ENCODE measurements around the gene RAPGEF2. TPM values are rescaled to one million over a fixed set of nuclear protein-coding genes. Genes with fewer than 3 reads are reported as not detected.

RAPGEF2 gene
- total RNA-seq, 1 donor from 2014 or later = 34.8 TPM

- intact Hi-C loops (cut with micrococcal nuclease) = no loop called here
These were observed 82.7 kb downstream of the RAPGEF2 start for GRCh38 chr4:159185591-159186023.

DNA sequence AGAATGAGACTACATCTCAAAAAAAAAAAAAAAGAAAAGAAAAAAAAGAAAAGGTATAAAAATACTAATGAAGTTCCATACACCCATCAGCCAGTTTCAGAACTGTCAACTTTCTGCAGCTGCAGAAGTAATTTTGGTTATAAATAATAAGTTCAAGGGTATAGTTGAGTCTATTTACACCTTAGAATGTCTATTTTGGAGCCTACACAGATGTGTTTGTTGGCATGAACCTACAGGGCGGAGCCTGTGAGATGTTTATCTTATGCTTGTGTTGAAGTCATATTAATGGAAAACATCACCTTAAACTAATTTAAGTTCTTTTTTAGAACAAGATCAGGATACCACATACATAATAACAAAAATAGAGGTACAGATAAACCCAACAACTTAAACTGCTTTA lies 85.8 kb downstream of the RAPGEF2 start:
- intact Hi-C loops (cut with micrococcal nuclease) = no loop called here

- intact Hi-C loops (cut with micrococcal nuclease) = no loop called here
These were observed 87.8 kb downstream of the RAPGEF2 start for GRCh38 chr4:159190651-159191050.

GRCh38 chr4:159191989-159192388 lies 89.1 kb downstream of the RAPGEF2 start:
- intact Hi-C loops (cut with micrococcal nuclease) = loop anchor here (1.0 kb wide), 1 partner anchor 335 kb away; no protein-coding TSS in a partner anchor

DNA sequence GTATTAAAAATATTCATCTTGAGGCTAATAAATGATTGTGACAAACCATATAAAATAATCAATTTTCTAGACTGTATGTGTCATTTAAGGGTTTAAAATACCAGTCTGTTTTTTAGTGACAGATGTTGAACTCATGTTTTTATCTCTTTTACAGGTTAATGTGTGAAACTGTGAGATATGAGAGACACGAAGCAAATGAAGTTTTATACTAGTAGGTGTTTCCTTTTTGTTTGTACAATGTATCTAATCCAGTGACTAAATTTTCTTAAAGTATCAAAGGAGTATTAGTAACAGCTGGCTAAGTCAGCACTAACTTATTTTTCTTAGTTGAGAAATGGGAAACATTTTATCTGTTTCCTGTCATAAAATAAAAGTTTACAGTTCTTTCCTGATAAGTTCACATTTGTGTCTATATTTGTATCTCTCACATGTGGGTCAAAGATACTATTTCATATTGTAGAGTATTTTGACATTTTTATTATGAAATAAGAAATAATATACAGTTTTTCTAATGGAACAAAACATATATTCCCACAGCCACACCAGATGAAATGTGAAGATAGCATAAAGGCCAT lies 90.3 kb downstream of the RAPGEF2 start:
- intact Hi-C loops (cut with micrococcal nuclease) = no loop called here

- intact Hi-C loops (cut with micrococcal nuclease) = no loop called here
These were observed 92.5 kb downstream of the RAPGEF2 start for GRCh38 chr4:159195361-159195769.

DNA sequence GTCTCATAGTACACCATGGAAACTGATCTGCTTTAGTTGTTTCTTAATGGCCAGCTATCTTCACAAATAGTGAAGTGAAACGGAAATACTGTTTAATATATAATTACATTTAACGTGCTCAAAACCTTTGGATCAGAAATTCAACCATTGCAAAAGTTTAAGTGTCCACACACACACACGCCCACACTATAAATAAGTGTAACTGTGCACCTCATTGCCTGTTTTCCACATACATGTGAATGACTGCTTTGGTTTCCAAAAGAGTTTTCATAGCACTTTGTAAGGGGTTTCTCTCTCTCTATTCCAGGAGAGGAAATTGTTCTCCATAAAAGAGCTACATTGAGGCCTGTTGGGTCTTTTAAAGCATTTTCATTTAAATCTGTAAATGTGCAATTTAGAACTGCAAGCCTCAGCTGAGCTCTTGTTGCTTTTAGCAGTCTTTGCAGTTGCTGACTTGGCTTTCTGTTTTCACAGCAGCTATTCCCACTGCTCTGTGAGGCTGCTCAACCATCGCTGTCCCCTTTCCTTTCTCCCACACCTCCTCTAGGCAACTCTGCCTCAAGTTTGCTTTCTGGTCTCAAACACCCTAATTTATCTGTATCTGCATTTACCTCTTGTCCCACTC lies 94.5 kb downstream of the RAPGEF2 start:
- intact Hi-C loops (cut with micrococcal nuclease) = no loop called here

GRCh38 chr4:159197885-159198269 lies 95.0 kb downstream of the RAPGEF2 start:
- intact Hi-C loops (cut with micrococcal nuclease) = no loop called here

DNA sequence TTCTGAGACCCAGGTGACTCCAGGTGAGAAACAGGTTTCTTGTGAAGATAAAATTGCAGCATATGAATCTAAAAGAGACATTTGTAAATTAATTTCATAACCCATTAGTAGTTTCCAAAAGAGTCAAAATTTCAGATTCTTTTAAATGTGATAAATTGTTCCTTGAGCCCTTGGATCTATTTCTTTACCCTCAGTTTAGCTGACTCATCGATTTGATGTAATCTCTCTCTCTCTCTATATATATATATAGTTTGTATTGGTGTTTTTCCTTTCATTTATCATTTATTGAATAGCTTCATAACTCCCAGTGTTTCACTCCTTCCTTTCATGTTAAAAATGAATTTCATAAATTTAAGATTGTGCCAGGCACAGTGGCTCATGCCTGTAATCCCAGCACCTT lies 96.9 kb downstream of the RAPGEF2 start:
- intact Hi-C loops (cut with micrococcal nuclease) = no loop called here

- intact Hi-C loops (cut with micrococcal nuclease) = no loop called here
These were observed 98.3 kb downstream of the RAPGEF2 start for GRCh38 chr4:159201168-159201567.

DNA sequence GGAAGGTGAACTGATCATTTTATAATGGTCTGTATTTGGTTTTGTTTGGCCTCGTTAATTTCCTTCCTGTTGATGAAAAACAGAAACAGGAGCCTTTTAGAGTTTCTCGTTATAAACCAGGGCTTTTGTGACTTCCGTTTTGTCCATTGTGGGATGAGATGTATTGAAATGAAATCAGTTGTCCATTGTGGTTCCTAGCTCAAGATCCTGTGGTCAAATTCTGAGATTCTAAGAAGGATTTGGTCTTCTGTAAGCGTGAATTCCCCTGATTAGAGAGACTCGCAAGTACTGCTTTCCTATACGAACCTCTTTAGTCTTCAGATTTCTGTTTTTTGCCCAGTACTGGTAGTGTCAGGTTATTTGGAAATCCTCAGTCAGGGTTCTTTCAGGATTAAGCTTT lies 101.7 kb downstream of the RAPGEF2 start:
- intact Hi-C loops (cut with micrococcal nuclease) = no loop called here

DNA sequence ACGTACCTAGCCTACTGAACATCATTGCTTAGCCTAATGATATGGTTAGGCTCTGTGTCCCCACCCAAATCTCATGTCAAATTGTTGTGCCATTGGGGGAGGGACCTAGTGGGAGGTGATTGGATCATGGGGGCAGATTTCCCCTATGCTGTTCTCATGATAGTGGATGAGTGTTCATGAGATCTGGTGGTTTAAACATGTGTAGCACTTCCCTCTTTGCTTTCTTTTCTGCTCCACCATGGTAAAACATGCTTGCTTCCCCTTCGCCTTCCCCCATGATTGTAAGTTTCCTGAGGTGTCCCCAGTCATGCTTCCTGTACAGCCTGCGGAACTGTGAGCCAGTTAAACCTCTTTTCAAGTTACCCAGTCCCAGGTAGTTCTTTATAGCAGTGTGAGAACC lies 102.6 kb downstream of the RAPGEF2 start:
- intact Hi-C loops (cut with micrococcal nuclease) = no loop called here

- intact Hi-C loops (cut with micrococcal nuclease) = loop anchor here (1.0 kb wide), 4 partner anchors 103 to 534 kb away; partner anchors contain the start of genes ETFDH, FNIP2 and RAPGEF2
These were observed 103.6 kb downstream of the RAPGEF2 start for GRCh38 chr4:159206427-159206871.

DNA sequence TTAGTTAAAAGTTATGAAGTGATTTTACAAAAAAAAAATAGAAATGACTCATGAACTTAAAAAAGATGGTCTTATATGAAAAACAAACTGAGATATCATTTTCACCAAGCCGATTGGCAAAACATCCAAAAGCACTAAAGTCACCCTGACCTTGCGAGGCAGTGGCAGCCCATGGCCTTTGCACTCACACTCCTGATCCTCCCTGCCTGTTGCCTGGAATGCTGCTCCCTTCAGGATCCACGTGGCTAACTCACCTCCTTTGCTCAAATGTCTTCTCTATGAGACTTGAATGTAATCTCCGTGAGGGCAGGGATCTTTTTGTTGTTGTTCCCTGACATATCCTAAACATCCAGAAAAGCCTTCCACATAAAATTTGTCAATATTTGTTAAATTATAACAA lies 106.4 kb downstream of the RAPGEF2 start:
- intact Hi-C loops (cut with micrococcal nuclease) = no loop called here

- intact Hi-C loops (cut with micrococcal nuclease) = no loop called here
These were observed 108.1 kb downstream of the RAPGEF2 start for GRCh38 chr4:159210975-159211374.

DNA sequence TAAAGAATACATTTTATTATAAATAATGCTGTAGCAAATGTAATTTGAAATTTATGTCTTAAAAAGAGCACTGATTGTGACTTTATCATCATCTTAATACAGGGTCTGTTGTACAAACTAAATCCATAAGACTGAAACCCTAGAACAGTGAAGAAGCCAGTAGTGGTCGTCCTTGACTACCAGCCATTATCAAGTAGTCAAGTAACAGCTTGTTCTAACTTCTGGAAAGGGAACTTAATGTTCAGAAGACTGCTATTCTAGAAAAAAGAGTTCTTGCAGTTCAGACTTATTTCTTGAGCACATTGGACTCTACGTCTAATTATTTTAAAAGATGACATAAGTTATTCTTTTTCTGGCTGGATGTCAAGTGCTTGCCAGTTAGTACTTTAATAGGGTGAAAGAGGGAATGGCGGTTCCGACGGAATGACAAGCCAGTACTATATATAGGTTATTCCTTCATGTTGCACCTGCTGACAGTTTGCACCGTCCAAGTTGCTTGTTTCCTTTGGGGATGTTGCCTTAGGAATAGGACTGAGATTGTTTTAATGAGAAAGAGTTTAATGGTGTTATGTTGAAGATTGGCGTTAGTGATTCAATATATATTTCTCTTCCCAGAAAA lies 109.9 kb downstream of the RAPGEF2 start:
- intact Hi-C loops (cut with micrococcal nuclease) = no loop called here

DNA sequence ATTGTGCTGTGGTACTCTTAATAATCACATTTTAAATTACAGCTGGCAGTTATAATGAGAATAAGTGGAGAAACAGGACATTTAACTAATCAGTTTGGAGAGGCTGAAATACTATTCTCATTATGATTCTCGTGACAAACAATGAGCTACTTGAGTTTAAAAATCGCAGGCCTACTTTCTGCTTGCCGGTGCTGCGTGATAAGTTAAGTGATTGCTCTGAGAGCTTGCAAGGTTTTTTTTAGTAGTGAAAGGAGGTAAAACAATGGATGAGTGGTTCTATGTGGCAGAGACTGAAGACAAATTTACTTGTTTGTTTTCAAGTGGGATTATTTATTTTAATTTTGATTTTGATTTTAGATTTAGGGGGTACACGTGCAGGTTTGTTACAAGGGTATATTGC lies 114.0 kb downstream of the RAPGEF2 start:
- intact Hi-C loops (cut with micrococcal nuclease) = no loop called here

- intact Hi-C loops (cut with micrococcal nuclease) = no loop called here
These were observed 117.0 kb downstream of the RAPGEF2 start for GRCh38 chr4:159219862-159220261.

DNA sequence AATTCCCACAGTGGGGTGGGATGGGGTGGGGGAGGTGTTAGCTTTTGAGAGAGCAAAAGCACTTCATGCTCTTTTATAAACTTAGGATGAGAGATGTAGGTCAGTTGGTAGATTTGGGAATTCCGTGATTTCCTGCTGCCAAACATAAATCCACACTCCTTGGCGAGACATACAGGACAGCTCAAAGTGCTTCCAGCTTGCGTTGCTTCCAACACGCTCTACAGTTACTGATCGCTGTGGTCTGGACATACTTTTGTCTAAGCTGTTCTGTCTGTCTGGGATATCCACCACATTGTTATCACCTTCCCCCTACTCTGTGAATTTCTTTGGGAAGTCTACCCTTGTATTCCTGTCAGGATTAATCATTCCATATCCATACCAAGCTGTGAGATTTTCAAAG lies 117.5 kb downstream of the RAPGEF2 start:
- intact Hi-C loops (cut with micrococcal nuclease) = no loop called here

GRCh38 chr4:159221280-159221679 lies 118.4 kb downstream of the RAPGEF2 start:
- intact Hi-C loops (cut with micrococcal nuclease) = no loop called here

DNA sequence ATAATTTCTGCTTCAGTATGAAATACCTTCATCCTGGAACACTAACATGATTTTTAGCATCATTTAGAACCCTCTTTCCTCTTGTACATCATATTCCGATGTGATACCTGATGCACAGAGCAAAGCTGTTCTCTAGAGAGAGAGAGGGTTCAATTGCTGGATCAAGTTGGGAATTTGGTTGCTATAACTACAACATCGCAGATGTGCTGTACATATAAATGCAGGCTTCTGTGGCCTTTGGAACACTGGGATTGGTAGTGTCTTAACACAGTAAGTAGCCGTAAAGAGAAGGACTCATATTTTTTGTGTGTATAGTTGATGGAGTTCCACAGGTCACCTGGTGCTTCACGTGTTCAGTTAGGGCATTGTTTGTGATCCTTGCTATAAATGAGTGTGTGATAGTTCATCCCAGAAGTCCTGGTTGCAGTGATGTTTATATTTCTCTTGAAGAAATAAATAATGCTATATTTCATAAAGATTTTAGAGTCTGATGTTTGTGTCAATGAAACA lies 119.2 kb downstream of the RAPGEF2 start:
- intact Hi-C loops (cut with micrococcal nuclease) = no loop called here

DNA sequence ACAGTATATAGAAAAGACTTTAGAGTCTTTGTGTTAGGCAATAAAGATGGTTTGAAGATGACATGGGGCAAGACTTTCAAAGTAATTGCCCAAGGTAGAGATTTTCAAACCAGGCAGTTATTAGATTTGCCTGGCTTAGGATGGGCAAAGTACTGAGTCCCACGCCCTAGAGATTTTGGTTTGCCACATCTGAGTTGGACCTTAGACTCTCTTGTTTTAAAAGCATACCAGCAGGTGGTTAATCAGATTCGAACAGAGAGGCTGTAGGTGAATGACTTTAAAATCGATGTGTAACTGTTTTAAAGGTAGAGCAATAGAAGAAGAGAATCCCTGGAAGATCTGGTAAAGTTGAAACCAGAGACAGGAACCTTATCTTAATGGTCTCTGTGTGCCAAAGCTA lies 121.5 kb downstream of the RAPGEF2 start:
- intact Hi-C loops (cut with micrococcal nuclease) = no loop called here

- intact Hi-C loops (cut with micrococcal nuclease) = no loop called here
These were observed 124.5 kb downstream of the RAPGEF2 start for GRCh38 chr4:159227378-159227777.

All from T-helper 1 cell treated with Interleukin-12 subunit alpha and Interleukin-12 subunit beta and Interleukin-4 antibody, amounts not matched to agents 30 ng/mL and 1 ng/mL, for 36 hours (primary cell).